H1 (cell line): ENCODE measurements around the gene RIMKLA. TPM values are rescaled to one million over a fixed set of nuclear protein-coding genes. Genes with fewer than 3 reads are reported as not detected.

Source experiments
- CTCF ChIA-PET: fragments of 300-600 bp; sonication (Branson Sonifier 250); formaldehyde crosslinking; loops from one replicate; lab custom pipeline; 2021; ENCODE audit not compliant: partially characterized antibody; lab: Charles Lee
- POLR2A ChIA-PET: fragments of 300-600 bp; sonication (Branson Sonifier 250); formaldehyde crosslinking; loops from one replicate; lab custom pipeline; 2021; ENCODE audit warnings: inconsistent platforms; ENCODE audit not compliant: partially characterized antibody; lab: Charles Lee
- DNase-seq, 2 experiments: peaks; one replicate each; pipeline versions ENCODE4 v3.0.0 to v3.0.0-alpha.2; 2010 to 2022; ENCODE audit warnings: low spot score in 2 of 2, low read depth in 1 of 2, mixed read lengths in 1 of 2
- FAIRE-seq: peaks from 2 replicates; lab custom pipeline; 2011; peaks lifted over from hg19 to GRCh38; lab: Jason Lieb, UNC
- H2AFZ ChIP-seq: 2 replicates; pipeline ENCODE4 v1.8.1; 2012; ENCODE audit warnings: low read length, inconsistent platforms
- H2AK5ac ChIP-seq: 2 replicates; pipeline ENCODE4 v1.6.1; 2013; ENCODE audit warnings: low read depth, low read length
- H2BK120ac ChIP-seq: replicated peaks from 2 replicates; pipeline ENCODE3; 2013; ENCODE audit warnings: low read depth, low read length, inconsistent platforms
- H2BK12ac ChIP-seq: 2 replicates; pipeline ENCODE4 v1.6.1; 2013; ENCODE audit warnings: low read depth, low read length
- H2BK15ac ChIP-seq: 2 replicates; pipeline ENCODE4 v1.6.1; 2013; ENCODE audit warnings: low read length
- H2BK20ac ChIP-seq: 2 replicates; pipeline ENCODE4 v1.6.1; 2013; ENCODE audit warnings: low read length
- H2BK5ac ChIP-seq: 2 replicates; pipeline ENCODE4 v1.6.1; 2013; ENCODE audit warnings: low read depth, low read length
- H3K14ac ChIP-seq: 2 replicates; pipeline ENCODE4 v1.6.1; 2013; ENCODE audit warnings: inconsistent platforms; ENCODE audit not compliant: insufficient read length
- H3K18ac ChIP-seq: 2 replicates; pipeline ENCODE4 v1.6.1; 2013; ENCODE audit warnings: low read length; ENCODE audit errors: extremely low read depth
- H3K23ac ChIP-seq: 2 replicates; pipeline ENCODE4 v1.6.1; 2013; ENCODE audit warnings: inconsistent platforms; ENCODE audit not compliant: insufficient read length
- H3K23me2 ChIP-seq: 2 replicates; pipeline ENCODE4 v1.6.1; 2013; ENCODE audit warnings: low read depth, low read length
- H3K27ac ChIP-seq: 2 replicates; pipeline ENCODE4 v1.6.1; 2011; ENCODE audit warnings: low read depth, low read length, inconsistent platforms
- H3K27me3 ChIP-seq, 4 experiments: replicated peaks in 1 of 4; 1 replicate in 1 of 4; 2 replicates in 3 of 4; pipeline versions ENCODE4 v1.6.1 to v1.8.1; 2011 to 2013; ENCODE audit warnings: low read length in 3 of 4, mild to moderate bottlenecking in 3 of 4, inconsistent platforms in 2 of 4, mixed read lengths in 2 of 4, moderate library complexity in 1 of 4; ENCODE audit not compliant: control insufficient read depth in 3 of 4, insufficient read depth in 3 of 4; ENCODE audit errors: extremely low read depth in 1 of 4
- H3K36me3 ChIP-seq, 4 experiments: 2 replicates each; pipeline versions ENCODE4 v1.6.1 to v1.8.1; 2011 to 2013; ENCODE audit warnings: mild to moderate bottlenecking in 4 of 4, low read length in 3 of 4, moderate library complexity in 2 of 4, control low read depth in 1 of 4, inconsistent platforms in 1 of 4; ENCODE audit not compliant: insufficient read depth in 4 of 4, control insufficient read depth in 2 of 4
- H3K4ac ChIP-seq: replicated peaks from 2 replicates; pipeline ENCODE3; 2013; ENCODE audit warnings: low read length, low read depth, mixed read lengths, inconsistent platforms; ENCODE audit not compliant: insufficient read length
- H3K4me1 ChIP-seq, 4 experiments: replicated peaks in 1 of 4; 1 replicate in 1 of 4; 2 replicates in 3 of 4; pipeline versions ENCODE4 v1.6.1 to v1.8.1; 2011 to 2013; ENCODE audit warnings: low read length in 3 of 4, inconsistent platforms in 2 of 4, mixed read lengths in 1 of 4; ENCODE audit not compliant: insufficient read depth in 4 of 4, control insufficient read depth in 3 of 4
- H3K4me2 ChIP-seq, 2 experiments: 2 replicates each; pipeline versions ENCODE4 v1.6.1 to v1.8.1; 2011 to 2013; ENCODE audit warnings: low read depth in 2 of 2, low read length in 2 of 2, control low read depth in 1 of 2, inconsistent platforms in 1 of 2, mild to moderate bottlenecking in 1 of 2; ENCODE audit not compliant: insufficient read depth in 1 of 2
- H3K4me3 ChIP-seq, 4 experiments: fragments of 200-600, 300-600 bp in 1 of 4; sonication (generic), shearing (Covaris generic), sonication (Bioruptor Twin) in 1 of 4; 2 replicates each; pipeline versions ENCODE4 v1.5.1 to v1.8.1; 2011 to 2016; ENCODE audit warnings: low read length in 4 of 4, low read depth in 3 of 4, control low read depth in 2 of 4, inconsistent platforms in 2 of 4, mild to moderate bottlenecking in 2 of 4, mixed read lengths in 1 of 4, moderate library complexity in 1 of 4; ENCODE audit not compliant: insufficient read depth in 2 of 4; ENCODE audit errors: extremely low read depth in 1 of 4
- H3K56ac ChIP-seq: replicated peaks from 2 replicates; pipeline ENCODE3; 2013; ENCODE audit warnings: low read depth, mild to moderate bottlenecking, mixed read lengths, low read length, inconsistent platforms; ENCODE audit not compliant: insufficient read length
- H3K79me1 ChIP-seq: 2 replicates; pipeline ENCODE4 v1.6.1; 2013; ENCODE audit warnings: low read depth, low read length, control low read depth
- H3K79me2 ChIP-seq, 2 experiments: 2 replicates each; pipeline versions ENCODE4 v1.6.1 to v1.8.1; 2012 to 2013; ENCODE audit warnings: low read length in 2 of 2, mild to moderate bottlenecking in 2 of 2, inconsistent platforms in 1 of 2; ENCODE audit not compliant: insufficient read depth in 2 of 2, control insufficient read depth in 1 of 2
- H3K9ac ChIP-seq, 4 experiments: replicated peaks in 1 of 4; 1 replicate in 1 of 4; 2 replicates in 3 of 4; pipeline versions ENCODE4 v1.6.1 to v1.8.1; 2011 to 2013; ENCODE audit warnings: low read depth in 3 of 4, low read length in 3 of 4, control low read depth in 2 of 4, mild to moderate bottlenecking in 2 of 4, moderate library complexity in 2 of 4, inconsistent platforms in 1 of 4; ENCODE audit errors: extremely low read depth in 1 of 4
- H3K9me3 ChIP-seq, 2 experiments: 2 replicates each; pipeline versions ENCODE4 v1.6.1 to v1.8.1; 2012 to 2013; ENCODE audit warnings: mild to moderate bottlenecking in 2 of 2, moderate library complexity in 2 of 2, control low read depth in 1 of 2, inconsistent platforms in 1 of 2, low read depth in 1 of 2, low read length in 1 of 2, mixed read lengths in 1 of 2; ENCODE audit not compliant: insufficient read depth in 2 of 2
- H4K20me1 ChIP-seq, 2 experiments: replicated peaks in 1 of 2; 2 replicates each; pipeline versions ENCODE3 to v1.8.1; 2011 to 2013; ENCODE audit warnings: inconsistent platforms in 2 of 2, low read length in 2 of 2, mild to moderate bottlenecking in 1 of 2; ENCODE audit not compliant: insufficient read depth in 2 of 2, control insufficient read depth in 1 of 2
- H4K5ac ChIP-seq: 2 replicates; pipeline ENCODE4 v1.6.1; 2013; ENCODE audit warnings: low read length, low read depth, mixed read lengths, inconsistent platforms; ENCODE audit not compliant: insufficient read length
- H4K8ac ChIP-seq: 2 replicates; pipeline ENCODE4 v1.8.0; 2013; ENCODE audit warnings: mild to moderate bottlenecking, moderate library complexity, low read length, inconsistent platforms; ENCODE audit not compliant: insufficient read depth; ENCODE audit errors: extremely low read depth
- H4K91ac ChIP-seq: replicated peaks from 2 replicates; pipeline ENCODE3; 2013; ENCODE audit warnings: low read length, mixed read lengths, inconsistent platforms; ENCODE audit not compliant: insufficient read length
- BCL11A ChIP-seq, 2 experiments: IDR thresholded peaks; one replicate each; pipeline ENCODE4 v1.6.1; 2011; ENCODE audit warnings: low read depth in 2 of 2, low read length in 2 of 2, mild to moderate bottlenecking in 2 of 2
- BRCA1 ChIP-seq: IDR thresholded peaks from 2 replicates; pipeline ENCODE4 v1.6.1; 2012; ENCODE audit warnings: low read depth, low read length, improper control_type of control experiment
- CBX8 ChIP-seq: fragments of 300-800, 300-1000 bp; sonication (generic); IDR thresholded peaks from 2 replicates; pipeline ENCODE4 v1.7.1; 2016; ENCODE audit warnings: low read depth, low read length, borderline replicate concordance
- CHD2 ChIP-seq: IDR thresholded peaks from 2 replicates; pipeline ENCODE4 v1.6.1; 2012; ENCODE audit warnings: low read length, improper control_type of control experiment
- CTCF ChIP-seq, 3 experiments: IDR thresholded peaks; 1 replicate in 2 of 3; 2 replicates in 1 of 3; pipeline versions ENCODE4 v1.5.1 to v1.6.1; 2011; ENCODE audit warnings: low read length in 3 of 3, mild to moderate bottlenecking in 3 of 3, inconsistent platforms in 2 of 3, low read depth in 1 of 3, moderate library complexity in 1 of 3; ENCODE audit not compliant: insufficient read depth in 1 of 3; ENCODE audit errors: control extremely low read depth in 1 of 3
- SIX5 ChIP-seq: IDR thresholded peaks from 2 replicates; pipeline ENCODE4 v1.6.1; 2011; ENCODE audit warnings: mild to moderate bottlenecking, low read depth, low read length
- TAF1 ChIP-seq: IDR thresholded peaks from 2 replicates; pipeline ENCODE4 v1.6.1; 2011; ENCODE audit warnings: mild to moderate bottlenecking, low read depth, low read length
- WGBS, 2 experiments: shearing (Covaris generic) in 1 of 2; methylation state at CpG; one replicate each; pipeline versions ENCODE4 v1.1.6 to v1.1.7; 2013 to 2015; ENCODE audit warnings: low lambda C conversion rate in 2 of 2, mixed read lengths in 2 of 2, inconsistent platforms in 1 of 2, low coverage in 1 of 2, missing lambda C conversion rate in 1 of 2; ENCODE audit not compliant: insufficient replicate concordance in 2 of 2, insufficient coverage in 1 of 2, insufficient read length in 1 of 2; ENCODE audit errors: extremely low coverage in 1 of 2, missing lambda C conversion rate in 1 of 2; 5-methylcytosine and 5-hydroxymethylcytosine counted together
- polyA plus RNA-seq, 7 experiments: library from polyadenylated mRNA; depleted of rRNA in 3 of 7; stranded (reverse) in 5 of 7; unstranded in 2 of 7; fragments of >200 nt in 5 of 7; fragments of 200-250 nt in 2 of 7; gene quantifications; 1 replicate in 5 of 7; 2 replicates in 1 of 7; 4 replicates in 1 of 7; pipeline versions ENCODE4 v1.2.1 to v1.2.3, GENCODE V29; 2011 to 2013; ENCODE audit warnings: missing spikeins in 2 of 7, mixed read lengths in 2 of 7
- total RNA-seq: library from RNA; stranded (reverse); fragmentation: NEBNext Ultra II Directional; extraction: Animal tissue kit (Norgen Biotek cat#: 25700); gene quantifications from 2 replicates; pipeline ENCODE4 v1.2.1, GENCODE V29; 2021

Gene RIMKLA
- total and polyA plus RNA-seq, 2 of the 8 experiments (the other 6 are each of a cell fraction or from before 2014, with no cell fraction given), result 3.2 to 5.8 TPM

- H2AFZ ChIP-seq, result no peak overlapping the region
- DNase-seq (no peak), FAIRE-seq (no peak)
- H3K79me2 ChIP-seq, result no peaks in the 10 kb centered on the region
- ChIA-PET POLR2A (interaction anchor here (0.6 kb wide), 1 partner anchor 124 kb away, joined by 3 read pairs; no protein-coding TSS in a partner anchor), CTCF (no interaction called here)
- no peak overlapping the region for H2BK15ac ChIP-seq
- H2BK120ac ChIP-seq, result no peak overlapping the region
- H2AK5ac ChIP-seq, result no peak overlapping the region
- H4K5ac ChIP-seq, result no peak overlapping the region
- H2BK12ac ChIP-seq, result no peak overlapping the region
- H4K20me1 ChIP-seq, result no peaks in the 10 kb centered on the region
- no peak overlapping the region for H3K14ac ChIP-seq
- H4K91ac ChIP-seq, result no peak overlapping the region
- H3K9ac ChIP-seq, result no peak overlapping the region
- no peak overlapping the region for H3K4me3 ChIP-seq
- no peak overlapping the region for H2BK5ac ChIP-seq
- no peak overlapping the region for H4K8ac ChIP-seq
- H3K56ac ChIP-seq, result no peak overlapping the region
- no peak overlapping the region for H3K23ac ChIP-seq
- H3K4me2 ChIP-seq, result no peak overlapping the region
- H3K4ac ChIP-seq, result no peak overlapping the region
- peaks cover 14% of the 10 kb centered on the region for H3K23me2 ChIP-seq
- H3K4me1 ChIP-seq, result peaks cover 0 to 8% (median 2%) of the 10 kb centered on the region in 4 experiments; a peak in 3 of 7 replicates
- H3K27me3 ChIP-seq, result no peaks in the 10 kb centered on the region
- H2BK20ac ChIP-seq, result no peak overlapping the region
- no peaks in the 10 kb centered on the region for H3K9me3 ChIP-seq
- TF ChIP-seq BRCA1, result no peak
- no peak for TF ChIP-seq SIX5
- TF ChIP-seq TAF1, result no peak
- TF ChIP-seq CHD2, result no peak
- TF ChIP-seq CBX8, result no peak
- no peak for TF ChIP-seq CTCF (IDR thresholded peaks at IDR 0.05; ENCODE audit: control extremely low read depth in 1 of 3, insufficient read depth in 1 of 3, low read depth in 1 of 3, low read length in 3 of 3)
- no peak for TF ChIP-seq BCL11A (IDR thresholded peaks at IDR 0.05; ENCODE audit: low read depth in 2 of 2, low read length in 2 of 2)
- no peaks in the 10 kb centered on the region for H3K79me1 ChIP-seq
- no peak overlapping the region for H3K18ac ChIP-seq
- H3K36me3 ChIP-seq, result peaks cover 0 to 20% (median 4%) of the 10 kb centered on the region in 4 experiments; a peak in 2 of 8 replicates
- no CpG with 5 or more reads among the region's 2 CpGs for WGBS, 2 experiments
- no peak overlapping the region for H3K27ac ChIP-seq
Measured at GRCh38 chr1:42461196-42461595, 80.6 kb downstream of the RIMKLA start.
